Gastrocnemius medialis (tissue), 4 donors: ENCODE results near the gene PRCD.

Experiments
- POLR2A ChIP-seq, 2 donors: fragments of 450-650 bp; IDR thresholded peaks; one replicate each; pipeline ENCODE4 v1.6.1; 2017; ENCODE audit warnings: antibody characterized with exemption in 2 of 2, mild to moderate bottlenecking in 2 of 2, moderate library complexity in 2 of 2
- TF ChIP-seq, protein P1 (sequence below), 5 experiments: fragments of 450-650 bp in 3 of 5; fragments of 200-600 bp in 2 of 5; sonication (generic) in 2 of 5; IDR thresholded peaks in 4 of 5; conservative IDR thresholded peaks in 1 of 5; 1 replicate in 4 of 5; 2 replicates in 1 of 5; pipeline ENCODE4 v1.5.1; 2016 to 2019; ENCODE audit warnings: antibody characterized with exemption in 5 of 5, mild to moderate bottlenecking in 3 of 5, moderate library complexity in 3 of 5

DNA sequence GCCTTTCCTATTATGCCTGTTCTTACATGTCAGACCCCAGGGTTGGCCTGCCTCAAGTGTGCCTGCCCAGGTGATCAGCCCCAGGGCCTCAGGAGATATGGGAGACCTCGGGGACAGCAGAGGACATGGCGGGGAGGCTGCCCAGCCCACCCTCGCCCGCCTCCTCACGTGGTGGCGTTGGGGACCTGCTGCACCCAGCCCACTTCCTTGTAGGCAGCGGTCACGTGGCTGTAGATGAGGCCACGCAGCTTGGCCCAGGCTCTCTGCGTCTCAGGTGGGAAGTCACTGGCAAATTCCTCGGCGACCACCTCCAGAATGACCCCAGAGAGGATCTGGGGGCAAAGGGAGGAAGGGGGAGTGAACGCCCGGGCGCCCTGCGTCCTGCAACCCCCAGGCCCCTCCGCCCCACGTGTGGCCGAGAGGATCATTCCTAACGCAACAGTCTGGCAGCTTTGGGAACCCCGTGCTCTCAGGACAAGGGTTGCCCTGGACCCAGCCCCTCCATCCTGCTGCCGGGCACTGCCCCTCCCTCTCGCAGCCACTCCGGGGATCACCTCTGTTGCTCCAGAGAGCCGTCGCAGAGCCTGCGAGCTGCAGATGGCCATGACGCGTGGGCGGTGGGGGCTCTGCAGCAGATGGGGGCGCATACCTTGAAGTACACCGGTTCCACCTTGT, 8.9 kb upstream of the PRCD start:
- TF ChIP-seq, protein P1, sequence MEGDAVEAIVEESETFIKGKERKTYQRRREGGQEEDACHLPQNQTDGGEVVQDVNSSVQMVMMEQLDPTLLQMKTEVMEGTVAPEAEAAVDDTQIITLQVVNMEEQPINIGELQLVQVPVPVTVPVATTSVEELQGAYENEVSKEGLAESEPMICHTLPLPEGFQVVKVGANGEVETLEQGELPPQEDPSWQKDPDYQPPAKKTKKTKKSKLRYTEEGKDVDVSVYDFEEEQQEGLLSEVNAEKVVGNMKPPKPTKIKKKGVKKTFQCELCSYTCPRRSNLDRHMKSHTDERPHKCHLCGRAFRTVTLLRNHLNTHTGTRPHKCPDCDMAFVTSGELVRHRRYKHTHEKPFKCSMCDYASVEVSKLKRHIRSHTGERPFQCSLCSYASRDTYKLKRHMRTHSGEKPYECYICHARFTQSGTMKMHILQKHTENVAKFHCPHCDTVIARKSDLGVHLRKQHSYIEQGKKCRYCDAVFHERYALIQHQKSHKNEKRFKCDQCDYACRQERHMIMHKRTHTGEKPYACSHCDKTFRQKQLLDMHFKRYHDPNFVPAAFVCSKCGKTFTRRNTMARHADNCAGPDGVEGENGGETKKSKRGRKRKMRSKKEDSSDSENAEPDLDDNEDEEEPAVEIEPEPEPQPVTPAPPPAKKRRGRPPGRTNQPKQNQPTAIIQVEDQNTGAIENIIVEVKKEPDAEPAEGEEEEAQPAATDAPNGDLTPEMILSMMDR (IDR thresholded peaks at IDR 0.05 in 4 of 5, conservative IDR thresholded peaks at IDR 0.05 in 1 of 5), result no peak
- no peak for TF ChIP-seq POLR2A (IDR thresholded peaks at IDR 0.05)
